ENCODE data around the gene FMO3. TPM values are rescaled to one million over a fixed set of nuclear protein-coding genes. Genes with fewer than 3 reads are reported as not detected.
A peak's percentile ranks its signal among the peaks of the same experiment; 100 is the strongest.

The FMO3 gene
- total RNA-seq, 1 experiment from 2014 or later = not detected

DNA sequence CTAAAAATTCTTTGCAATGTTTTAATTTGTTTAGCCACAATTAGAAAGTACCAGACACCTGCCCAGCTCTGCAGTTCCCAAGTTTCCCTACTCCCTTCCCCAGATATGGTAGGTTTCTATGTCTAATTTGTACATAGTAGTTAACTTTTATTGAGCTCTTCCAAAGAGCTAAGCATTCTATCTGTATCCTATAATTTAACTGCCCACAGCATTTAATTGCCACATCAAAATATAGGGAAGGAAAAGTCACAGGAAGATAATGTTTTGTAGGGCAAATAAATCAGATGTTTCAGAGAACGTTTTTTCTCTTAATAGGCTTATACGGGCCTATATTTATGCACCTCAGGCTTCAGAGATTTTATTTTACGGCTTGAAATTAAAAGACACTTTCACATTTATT lies 15.7 kb upstream of the FMO3 start:
- Histone ChIP-seq H3K9me3 (no peaks in the 10 kb centered on the region), H3K4me3 (ENCODE audit: low read depth, low read length) (no peak overlapping the region), H3K27me3 (replicated peaks; ENCODE audit: control insufficient read depth, insufficient read depth, low read length) (no peaks in the 10 kb centered on the region), H3K36me3 (ENCODE audit: control insufficient read depth, insufficient read depth, low read length) (no peaks in the 10 kb centered on the region), H3K4me1 (no peaks in the 10 kb centered on the region)
- no TSS peak for BruUV-seq (replicated peaks)
- intact Hi-C loops (cut with micrococcal nuclease; ENCODE audit: unreplicated experiment) = no loop called here
- POLR2A ChIA-PET = no interaction called here
- CTCF ChIA-PET = no interaction called here
- no peak overlapping the region for H3K4me3 Mint-ChIP-seq (ENCODE audit: unreplicated experiment)
- no peaks in the 10 kb centered on the region for H3K36me3 Mint-ChIP-seq (ENCODE audit: insufficient read depth, unreplicated experiment)
- peaks cover 2% of the 10 kb centered on the region for H3K27me3 Mint-ChIP-seq (ENCODE audit: insufficient read depth, unreplicated experiment)
- H3K27ac Mint-ChIP-seq (ENCODE audit: unreplicated experiment) = no peak overlapping the region
- H3K9me3 Mint-ChIP-seq (ENCODE audit: unreplicated experiment) = no peaks in the 10 kb centered on the region
- TF ChIP-seq, protein P1, sequence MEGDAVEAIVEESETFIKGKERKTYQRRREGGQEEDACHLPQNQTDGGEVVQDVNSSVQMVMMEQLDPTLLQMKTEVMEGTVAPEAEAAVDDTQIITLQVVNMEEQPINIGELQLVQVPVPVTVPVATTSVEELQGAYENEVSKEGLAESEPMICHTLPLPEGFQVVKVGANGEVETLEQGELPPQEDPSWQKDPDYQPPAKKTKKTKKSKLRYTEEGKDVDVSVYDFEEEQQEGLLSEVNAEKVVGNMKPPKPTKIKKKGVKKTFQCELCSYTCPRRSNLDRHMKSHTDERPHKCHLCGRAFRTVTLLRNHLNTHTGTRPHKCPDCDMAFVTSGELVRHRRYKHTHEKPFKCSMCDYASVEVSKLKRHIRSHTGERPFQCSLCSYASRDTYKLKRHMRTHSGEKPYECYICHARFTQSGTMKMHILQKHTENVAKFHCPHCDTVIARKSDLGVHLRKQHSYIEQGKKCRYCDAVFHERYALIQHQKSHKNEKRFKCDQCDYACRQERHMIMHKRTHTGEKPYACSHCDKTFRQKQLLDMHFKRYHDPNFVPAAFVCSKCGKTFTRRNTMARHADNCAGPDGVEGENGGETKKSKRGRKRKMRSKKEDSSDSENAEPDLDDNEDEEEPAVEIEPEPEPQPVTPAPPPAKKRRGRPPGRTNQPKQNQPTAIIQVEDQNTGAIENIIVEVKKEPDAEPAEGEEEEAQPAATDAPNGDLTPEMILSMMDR (IDR thresholded peaks at IDR 0.05; ENCODE audit: insufficient read depth in 1 of 2, low read depth in 1 of 2, low read length in 1 of 2, severe bottlenecking in 1 of 2, unreplicated experiment in 1 of 2) = no peak
- no peaks in the 10 kb centered on the region for H3K4me1 Mint-ChIP-seq (ENCODE audit: low read depth, unreplicated experiment)
- no peak for DNase-seq

DNA sequence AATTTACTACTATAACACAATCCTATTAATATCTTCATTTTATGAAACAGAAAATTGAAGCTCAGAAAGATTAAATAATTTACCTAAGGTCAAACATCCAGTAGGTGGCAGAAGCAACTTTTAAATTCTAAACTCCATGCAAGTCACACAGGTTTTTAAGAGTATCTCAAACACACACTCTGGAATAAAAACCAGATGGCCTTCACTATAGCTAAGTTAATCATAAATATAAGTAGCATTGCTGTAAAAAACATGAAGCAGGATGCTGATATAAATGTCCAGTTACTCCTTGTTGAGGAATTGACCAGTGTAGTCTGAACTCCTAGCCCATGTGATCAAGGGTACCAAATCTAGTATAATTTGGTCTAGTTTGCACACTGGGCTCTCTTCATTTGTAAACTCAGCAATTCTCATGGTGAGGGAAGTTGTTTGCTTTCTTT lies 9.4 kb upstream of the FMO3 start:
- Mint-ChIP-seq H3K27ac (ENCODE audit: unreplicated experiment) (no peak overlapping the region), H3K9me3 (ENCODE audit: unreplicated experiment) (no peaks in the 10 kb centered on the region)
- peak in 1 of 2 experiments; percentile 4 for DNase-seq

DNA sequence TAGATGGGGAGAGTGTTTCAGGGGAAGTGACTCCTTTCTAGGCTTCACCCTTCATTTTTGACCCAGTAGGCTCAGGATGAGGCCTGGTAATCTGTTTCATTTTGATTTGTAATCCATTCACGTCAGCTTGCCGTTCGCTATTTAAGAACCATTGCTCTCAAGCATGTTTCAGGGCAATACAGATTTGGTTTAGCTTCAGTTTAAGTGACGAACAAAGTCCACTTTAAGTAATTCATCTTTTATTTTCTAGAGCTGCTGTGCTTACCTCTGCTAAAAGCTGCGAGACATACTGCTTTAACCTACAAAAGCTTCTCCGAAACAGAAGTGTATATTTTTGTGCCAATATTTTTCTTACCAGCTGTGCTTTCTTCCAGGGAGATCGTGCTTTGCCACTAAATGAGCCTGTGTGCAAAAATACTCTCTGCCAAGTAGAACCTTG lies 8.9 kb upstream of the FMO3 start:
- TF ChIP-seq, protein P1 (IDR thresholded peaks at IDR 0.05; ENCODE audit: insufficient read depth in 1 of 2, low read depth in 1 of 2, low read length in 1 of 2, severe bottlenecking in 1 of 2, unreplicated experiment in 1 of 2) = no peak
- Mint-ChIP-seq H3K36me3 (ENCODE audit: insufficient read depth, unreplicated experiment) (no peaks in the 10 kb centered on the region), H3K27me3 (ENCODE audit: insufficient read depth, unreplicated experiment) (no peaks in the 10 kb centered on the region), H3K27ac (ENCODE audit: unreplicated experiment) (no peak overlapping the region), H3K4me1 (ENCODE audit: low read depth, unreplicated experiment) (no peaks in the 10 kb centered on the region), H3K9me3 (ENCODE audit: unreplicated experiment) (no peaks in the 10 kb centered on the region), H3K4me3 (ENCODE audit: unreplicated experiment) (no peak overlapping the region)
- Histone ChIP-seq H3K4me3 (ENCODE audit: low read depth, low read length) (no peak overlapping the region), H3K4me1 (peaks cover 7% of the 10 kb centered on the region; the same call in 1 of the 2 replicates), H3K36me3 (ENCODE audit: control insufficient read depth, insufficient read depth, low read length) (no peaks in the 10 kb centered on the region), H3K9me3 (no peaks in the 10 kb centered on the region), H3K27me3 (replicated peaks; ENCODE audit: control insufficient read depth, insufficient read depth, low read length) (no peaks in the 10 kb centered on the region)
- CTCF ChIA-PET = interaction anchor here (0.8 to 1.9 kb wide), 5 partner anchors 56 to 232 kb away, joined by 3 to 37 read pairs (median 15); partner anchors contain the start of gene FMO4
- DNase-seq = no peak
- POLR2A ChIA-PET = no interaction called here
- intact Hi-C loops (cut with micrococcal nuclease; ENCODE audit: unreplicated experiment) = loop anchor here (1.0 kb wide), 3 partner anchors 107 to 232 kb away; no protein-coding TSS in a partner anchor
- no TSS peak for BruUV-seq (replicated peaks)

More for the DNA sequence above, 9.4 kb upstream of the FMO3 start:
- H3K4me1 Mint-ChIP-seq (ENCODE audit: low read depth, unreplicated experiment) = no peaks in the 10 kb centered on the region
- Histone ChIP-seq H3K4me1 (peaks cover 7% of the 10 kb centered on the region; the same call in 1 of the 2 replicates), H3K27me3 (replicated peaks; ENCODE audit: control insufficient read depth, insufficient read depth, low read length) (no peaks in the 10 kb centered on the region), H3K36me3 (ENCODE audit: control insufficient read depth, insufficient read depth, low read length) (no peaks in the 10 kb centered on the region), H3K9me3 (no peaks in the 10 kb centered on the region), H3K4me3 (ENCODE audit: low read depth, low read length) (no peak overlapping the region)
- ChIA-PET POLR2A (no interaction called here), CTCF (interaction anchor here (0.8 to 1.9 kb wide), 5 partner anchors 56 to 232 kb away, joined by 3 to 37 read pairs (median 15); partner anchors contain the start of gene FMO4)
- no peaks in the 10 kb centered on the region for H3K27me3 Mint-ChIP-seq (ENCODE audit: insufficient read depth, unreplicated experiment)
- H3K36me3 Mint-ChIP-seq (ENCODE audit: insufficient read depth, unreplicated experiment) = no peaks in the 10 kb centered on the region
- TF ChIP-seq, protein P1 (IDR thresholded peaks at IDR 0.05; ENCODE audit: insufficient read depth in 1 of 2, low read depth in 1 of 2, low read length in 1 of 2, severe bottlenecking in 1 of 2, unreplicated experiment in 1 of 2) = peak; percentile 21 to 40
- no peak overlapping the region for H3K4me3 Mint-ChIP-seq (ENCODE audit: unreplicated experiment)
- intact Hi-C loops (cut with micrococcal nuclease; ENCODE audit: unreplicated experiment) = loop anchor here (1.0 kb wide), 3 partner anchors 107 to 232 kb away; no protein-coding TSS in a partner anchor
- BruUV-seq (replicated peaks) = no TSS peak
